KOPT-K1 (cell line): Measurements from ENCODE around the gene KLKB1.

Experiments
- H3K27ac ChIP-seq: fragments of 200-600 bp; sonication (generic); 2 replicates; pipeline ENCODE4 v1.5.1; 2016; ENCODE audit warnings: antibody characterized with exemption, mild to moderate bottlenecking, low read depth, low read length; ENCODE audit not compliant: poor library complexity, severe bottlenecking
- H3K36me3 ChIP-seq: fragments of 200-600 bp; sonication (generic); 2 replicates; pipeline ENCODE4 v1.5.1; 2017; ENCODE audit warnings: antibody characterized with exemption, mild to moderate bottlenecking, low read length, moderate library complexity; ENCODE audit not compliant: insufficient read depth
- H3K9me3 ChIP-seq: fragments of 200-600 bp; sonication (generic); 2 replicates; pipeline ENCODE4 v1.5.1; 2017; ENCODE audit warnings: antibody characterized with exemption, low read length, mild to moderate bottlenecking; ENCODE audit not compliant: insufficient read depth, poor library complexity, severe bottlenecking

KLKB1 gene

DNA sequence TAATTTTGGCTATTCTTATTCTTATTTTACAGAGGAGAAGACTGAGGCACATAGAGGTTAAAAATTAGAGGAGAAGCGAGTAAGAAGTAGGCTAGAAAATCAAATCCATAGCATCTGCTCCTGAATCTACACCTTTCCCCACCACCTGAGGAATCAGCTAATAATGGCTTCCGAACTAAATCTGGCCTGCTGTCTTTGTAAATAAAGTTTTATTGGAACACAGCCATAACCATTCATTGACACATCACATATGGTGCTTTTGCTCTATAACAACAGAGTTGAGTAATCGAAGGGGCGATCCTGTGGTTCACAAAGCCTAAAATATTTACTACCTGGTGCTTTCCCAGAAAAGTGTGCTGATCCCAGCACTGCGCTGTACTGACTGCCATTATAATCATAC lies 76.9 kb downstream of the KLKB1 start:
- H3K9me3 ChIP-seq: no peaks in the 10 kb centered on the region
- no peaks in the 10 kb centered on the region for H3K36me3 ChIP-seq
- no peak overlapping the region for H3K27ac ChIP-seq

DNA sequence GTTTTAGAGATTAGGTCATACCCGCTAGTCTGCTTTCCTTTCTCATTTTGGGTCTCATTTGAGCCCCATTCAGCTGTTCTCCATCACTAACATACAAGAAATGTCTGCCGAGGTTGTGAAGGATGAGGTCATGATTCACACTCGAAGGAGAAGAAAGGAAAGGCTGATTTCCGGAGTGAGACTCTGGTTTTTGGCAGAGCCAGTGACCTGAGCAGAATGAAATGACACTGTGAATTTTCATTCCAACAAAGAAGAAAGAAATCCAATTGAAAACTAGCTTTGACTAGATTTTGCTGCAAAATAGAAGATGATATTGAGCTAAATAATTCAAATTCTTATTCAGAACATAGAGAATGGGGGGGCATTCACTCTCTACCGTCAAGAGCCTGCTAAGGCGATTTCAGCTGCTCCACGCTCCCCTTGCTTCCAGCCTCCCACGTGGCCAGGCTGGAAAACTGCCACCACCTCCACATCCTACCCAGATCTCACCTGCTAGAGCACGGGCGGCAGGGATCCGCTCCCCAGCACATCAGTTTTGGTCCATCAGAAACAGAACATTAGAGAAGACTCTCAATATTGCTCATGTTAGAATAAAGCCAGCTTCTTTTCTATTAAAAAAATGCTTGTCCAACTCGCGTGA lies 77.7 kb downstream of the KLKB1 start:
- Histone ChIP-seq H3K36me3 (no peaks in the 10 kb centered on the region), H3K27ac (no peak overlapping the region), H3K9me3 (no peaks in the 10 kb centered on the region)

DNA sequence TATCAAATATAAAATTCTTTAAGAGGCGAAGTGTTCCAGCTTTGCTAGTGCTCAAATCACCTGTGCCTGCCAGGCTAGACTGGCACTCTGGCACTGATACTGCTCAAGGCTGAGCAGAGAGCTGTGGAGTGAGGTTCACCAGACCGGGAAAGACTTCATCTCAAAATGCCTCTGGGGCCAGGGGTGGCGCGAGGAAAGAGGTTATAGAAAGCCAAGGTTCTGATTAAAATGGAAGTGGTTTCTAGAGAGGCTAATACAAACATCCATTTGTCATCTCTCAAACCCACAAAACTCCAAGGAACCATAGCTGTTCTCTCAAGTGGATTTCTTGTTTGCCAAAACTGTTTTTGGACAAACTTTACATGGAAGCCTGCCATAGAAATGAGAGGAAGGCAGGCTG lies 80.2 kb downstream of the KLKB1 start:
- H3K27ac ChIP-seq: no peak overlapping the region
- no peaks in the 10 kb centered on the region for H3K36me3 ChIP-seq
- H3K9me3 ChIP-seq: no peaks in the 10 kb centered on the region

DNA sequence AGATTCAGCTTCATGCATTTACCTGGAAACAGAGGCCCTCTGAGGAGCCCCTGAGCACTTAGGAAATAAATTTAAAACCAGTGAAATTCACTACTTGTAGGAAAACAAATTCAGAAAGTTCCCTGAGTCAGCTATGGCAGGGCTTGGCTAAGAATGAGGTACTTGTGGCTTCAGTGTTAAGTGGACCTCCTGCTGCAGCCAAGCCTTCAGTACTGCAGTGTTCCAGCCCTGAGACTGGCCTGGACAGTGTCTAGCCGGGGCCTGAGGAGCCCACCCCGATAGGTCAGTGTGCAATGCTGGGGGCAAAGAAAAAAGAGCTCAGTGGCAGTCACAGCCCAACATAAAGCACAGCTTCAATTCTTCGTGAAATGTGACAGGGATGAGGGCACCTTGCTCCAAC lies 80.6 kb downstream of the KLKB1 start:
- no peak overlapping the region for H3K27ac ChIP-seq
- H3K9me3 ChIP-seq: no peaks in the 10 kb centered on the region
- no peaks in the 10 kb centered on the region for H3K36me3 ChIP-seq
